Posterior vena cava (tissue), 2 donors: ENCODE measurements around the gene SPECC1. TPM values are rescaled to one million over a fixed set of nuclear protein-coding genes. Genes with fewer than 3 reads are reported as not detected.
"Not testable (repeated sequence)": the region's sequence is repeated elsewhere in the genome, so short reads cannot be mapped to it uniquely, and the experiment has no call there.

Source experiments
- DNase-seq: peaks from one replicate; pipeline ENCODE4 v3.0.0-alpha.2; 2020; ENCODE audit warnings: low spot score
- intact Hi-C, 2 donors: fragments of 100-400 bp; cut with DNase I; formaldehyde crosslinking; loops; one replicate each; pipeline versions ENCODE4 v1.14.1 to v1.14.2; 2022 to 2023
- total RNA-seq, 2 donors: library from RNA; stranded (reverse); fragmentation: NEBNext Ultra II Directional; extraction: Animal tissue kit (Norgen Biotek cat#: 25700); gene quantifications; one replicate each; pipeline ENCODE4 v1.2.1, GENCODE V29; 2021
- donor health status: DM: yes; HTN: yes; CAD: no.
- donor health status: DM: yes; HTN: yes; CAD: no.

Gene SPECC1
- total RNA-seq, 2 donors from 2014 or later, result 44.7 to 59.1 TPM

GRCh38 chr17:20210180-20210579, 201.0 kb downstream of the SPECC1 start:
- no peak for DNase-seq
- intact Hi-C loops, result no loop called here

DNA sequence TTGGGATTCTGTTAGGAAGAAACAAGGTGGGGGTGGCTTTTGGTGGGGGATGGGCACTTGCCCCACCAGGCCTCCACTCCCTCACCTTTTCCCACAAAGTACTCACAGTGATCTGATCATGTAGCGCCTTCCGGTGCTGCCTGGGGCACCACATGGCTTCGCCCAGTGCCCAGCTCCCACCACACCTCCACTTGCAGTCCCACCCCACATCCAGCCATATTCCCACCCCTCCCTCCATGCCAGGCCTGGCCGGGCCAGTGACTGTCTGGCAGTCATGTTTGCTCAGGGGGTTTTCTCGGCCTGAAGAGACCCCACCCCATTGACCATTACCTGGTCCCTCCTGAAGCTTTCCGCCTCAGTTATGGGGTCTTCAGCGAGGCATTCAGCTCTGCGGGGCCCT, 201.5 kb downstream of the SPECC1 start:
- DNase-seq, result no peak
- intact Hi-C loops, result no loop called here

DNA sequence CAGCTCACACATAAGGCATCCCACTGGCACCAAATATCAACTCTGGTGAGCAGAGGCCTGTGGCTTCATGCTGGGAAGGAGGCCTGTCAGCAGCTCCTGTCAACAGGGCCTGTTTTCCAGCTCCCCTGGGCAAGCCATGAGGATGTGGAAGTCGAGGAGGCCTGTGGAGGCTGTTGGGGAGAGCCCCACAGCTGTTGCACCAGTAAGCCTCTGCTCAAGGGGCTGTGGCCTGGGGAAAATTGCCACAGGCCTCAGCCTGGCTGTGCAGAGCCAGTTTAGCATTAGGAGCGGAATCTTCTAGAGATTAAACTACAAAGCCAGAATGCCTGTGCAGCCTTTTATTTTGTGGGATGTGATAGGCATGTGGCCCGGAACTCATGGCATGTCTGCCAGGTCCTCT, 202.1 kb downstream of the SPECC1 start:
- peak; percentile 58 for DNase-seq
- intact Hi-C loops, result no loop called here

DNA sequence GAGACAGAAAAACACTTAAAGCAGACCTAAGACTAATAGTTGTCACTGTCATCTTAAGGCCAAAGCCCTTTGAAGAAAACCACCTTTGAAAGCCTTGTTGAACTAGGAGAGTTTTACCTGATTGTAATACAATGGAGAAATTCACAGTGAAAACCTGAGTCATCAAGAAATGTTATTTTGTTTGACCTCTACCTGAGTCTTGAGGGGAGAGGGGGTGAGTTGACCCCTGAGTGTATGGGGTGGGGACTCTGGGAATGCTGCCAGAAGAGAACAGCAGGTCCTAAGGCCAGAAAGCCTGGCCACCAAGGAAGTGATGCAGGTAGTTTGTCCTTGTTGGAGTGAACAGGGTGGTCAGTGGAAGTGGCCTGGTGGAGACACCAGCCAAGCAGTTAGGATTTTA, 204.3 kb downstream of the SPECC1 start:
- intact Hi-C loops, result no loop called here
- no peak for DNase-seq

DNA sequence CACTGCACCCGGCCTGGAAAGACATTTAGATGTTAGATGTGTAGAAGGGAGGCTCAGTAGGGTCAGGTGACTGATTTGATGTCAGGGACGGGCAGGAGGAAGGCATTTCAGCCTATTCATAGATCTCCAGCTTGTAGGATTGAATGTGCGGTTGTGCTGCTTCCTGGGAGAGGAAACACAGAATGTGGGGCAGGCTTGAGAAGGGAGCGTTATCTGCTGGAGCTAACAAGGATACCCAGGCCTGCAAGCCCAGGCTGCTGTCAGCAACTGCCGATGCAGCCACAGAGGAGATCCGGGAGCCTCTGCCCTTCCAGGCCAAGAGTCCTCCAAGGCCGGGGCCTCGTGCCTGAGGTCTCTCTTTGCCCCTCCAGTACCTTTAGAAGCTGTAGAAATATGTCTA, 205.6 kb downstream of the SPECC1 start:
- DNase-seq, result no peak
- intact Hi-C loops, result no loop called here

DNA sequence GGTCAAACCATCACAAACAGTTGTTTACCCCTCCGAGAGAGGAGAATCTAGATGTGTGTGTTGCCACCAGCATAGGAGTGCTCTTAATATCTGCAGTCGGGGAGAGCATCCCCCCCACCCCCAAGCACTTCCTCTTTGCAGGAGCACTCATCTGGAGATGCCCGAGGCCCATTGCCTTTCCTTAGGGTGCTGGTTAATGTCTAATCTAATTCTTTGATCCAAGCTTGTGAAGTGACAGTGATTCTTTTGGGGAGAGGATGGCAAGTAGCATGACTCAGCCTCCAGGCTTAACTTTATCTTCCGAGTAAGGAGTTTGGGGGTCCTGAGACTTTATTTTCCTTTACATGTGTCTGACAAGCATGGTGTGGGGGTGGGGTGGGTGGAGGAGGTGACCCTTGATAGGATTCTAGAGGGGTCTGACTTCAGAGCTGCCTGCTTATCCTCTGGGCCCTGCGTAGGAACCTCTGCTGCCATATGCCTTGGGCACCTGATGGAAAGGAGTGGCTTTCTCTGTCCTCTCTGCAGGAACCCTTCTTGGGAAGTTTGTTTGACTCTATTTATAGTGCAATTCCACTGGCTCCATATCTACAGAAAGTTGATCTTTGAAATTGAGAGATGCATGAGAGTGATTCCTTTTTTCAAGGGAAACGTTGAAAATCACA, 207.1 kb downstream of the SPECC1 start:
- intact Hi-C loops, result no loop called here
- DNase-seq, result no peak

- no peak for DNase-seq
- intact Hi-C loops, result no loop called here
These were observed 207.7 kb downstream of the SPECC1 start for GRCh38 chr17:20216853-20217252.

DNA sequence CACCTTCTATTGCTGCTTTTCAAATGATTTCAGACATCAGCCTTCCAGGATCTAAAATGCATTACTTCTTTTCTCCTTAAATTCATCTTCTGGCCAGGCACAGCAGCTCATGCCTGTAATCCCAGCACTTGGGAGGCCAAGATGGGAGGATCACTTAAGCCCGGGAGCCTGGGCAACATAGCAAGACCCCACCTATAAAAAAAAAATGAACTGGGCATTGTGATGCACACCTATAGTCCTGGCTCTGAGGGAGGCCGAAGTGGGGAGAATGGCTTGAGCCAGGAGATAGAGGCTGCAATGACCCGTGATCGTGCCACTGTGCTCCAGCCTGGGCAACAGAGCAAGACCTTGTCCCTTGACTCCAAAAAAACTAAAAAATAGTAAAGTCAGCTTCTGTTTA, 208.5 kb downstream of the SPECC1 start:
- intact Hi-C loops, result no loop called here
- DNase-seq, result no peak

DNA sequence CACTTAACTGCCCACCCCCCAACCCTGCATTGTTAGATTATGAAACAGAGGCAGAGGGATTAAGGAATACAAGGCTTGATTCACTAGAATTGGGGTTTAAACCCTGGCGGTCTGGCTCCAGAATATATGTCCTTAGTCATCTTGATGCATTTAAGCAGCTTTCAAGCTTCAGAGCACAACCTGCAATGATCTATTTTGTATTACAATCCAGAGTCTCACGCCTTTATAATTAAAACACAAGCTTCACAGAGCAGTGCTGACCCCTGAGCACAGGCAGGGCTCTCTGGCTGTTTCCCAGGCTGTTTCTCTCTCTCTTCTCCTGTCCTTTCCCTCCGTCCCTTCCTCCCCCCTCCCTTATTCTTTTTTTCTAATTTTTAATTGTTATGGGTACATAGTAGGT, 209.1 kb downstream of the SPECC1 start:
- no peak for DNase-seq
- intact Hi-C loops, result no loop called here

GRCh38 chr17:20223808-20224328, 214.7 kb downstream of the SPECC1 start:
- intact Hi-C loops, result no loop called here
- DNase-seq, result no peak

DNA sequence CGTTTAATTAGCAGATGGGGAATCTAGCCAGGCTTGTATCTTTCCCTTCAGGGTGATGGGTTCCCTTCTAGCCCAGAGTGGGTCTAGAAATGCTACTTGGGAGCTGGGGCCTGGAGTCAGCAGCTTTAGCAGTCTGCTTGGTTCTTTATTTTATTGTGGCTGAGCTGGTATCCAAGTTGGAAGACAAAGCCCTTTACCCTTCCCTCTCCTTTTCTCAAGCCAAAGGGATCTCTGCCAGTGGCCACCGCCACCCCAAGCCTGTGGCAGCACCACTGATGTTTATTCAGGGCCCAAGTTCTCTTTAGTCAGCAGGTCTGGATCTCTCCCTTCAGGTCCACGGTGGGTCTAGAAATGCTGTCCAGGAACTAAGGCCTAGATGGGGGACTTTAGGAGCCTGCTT, 215.2 kb downstream of the SPECC1 start:
- intact Hi-C loops, result no loop called here
- no peak for DNase-seq

DNA sequence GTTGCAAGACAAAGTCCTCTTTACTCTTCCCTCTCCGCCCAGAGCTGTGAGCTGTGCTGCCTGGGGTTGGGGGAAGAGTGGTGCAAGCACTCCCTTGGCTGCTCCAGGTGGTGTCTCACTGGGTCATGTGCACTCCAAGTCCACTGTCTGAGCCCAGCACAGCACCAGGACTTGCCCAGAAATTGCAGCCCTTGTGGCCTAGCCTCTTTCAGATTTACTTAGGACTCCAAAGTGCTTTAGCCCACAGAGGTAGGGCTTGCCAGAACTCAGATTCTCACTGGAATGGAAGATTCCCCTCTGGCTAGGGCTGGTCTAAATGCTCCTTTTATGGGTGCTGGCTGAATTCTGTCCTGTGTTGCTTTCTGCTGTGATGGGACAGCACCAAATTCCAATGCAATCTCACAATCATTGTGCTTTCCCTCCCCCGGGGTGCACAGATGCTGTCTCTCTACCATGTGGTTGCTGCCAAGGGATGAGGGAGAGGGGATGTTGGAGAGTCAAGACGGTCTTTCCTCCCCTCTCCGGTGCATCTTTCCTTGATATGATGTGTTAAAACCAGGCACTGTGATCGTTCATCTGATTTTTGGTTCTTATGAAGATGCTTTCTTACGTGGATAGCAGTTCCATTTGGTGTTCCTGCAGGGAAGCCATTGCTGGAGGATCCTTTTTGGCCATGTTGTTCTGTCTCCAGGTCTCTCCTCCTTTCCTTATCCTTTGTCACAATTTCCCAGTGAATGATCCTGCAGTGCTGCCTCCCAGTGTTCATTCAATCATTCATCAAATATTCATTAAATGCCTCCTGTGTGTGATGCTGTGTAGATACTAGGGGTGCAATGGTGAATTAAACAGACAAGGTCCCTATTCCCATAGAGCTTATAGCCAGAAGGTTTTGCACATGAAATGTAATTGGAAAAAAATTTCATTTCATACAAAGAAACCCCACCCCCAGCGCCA, 216.3 kb downstream of the SPECC1 start:
- peak; percentile 58 for DNase-seq
- intact Hi-C loops, result no loop called here

DNA sequence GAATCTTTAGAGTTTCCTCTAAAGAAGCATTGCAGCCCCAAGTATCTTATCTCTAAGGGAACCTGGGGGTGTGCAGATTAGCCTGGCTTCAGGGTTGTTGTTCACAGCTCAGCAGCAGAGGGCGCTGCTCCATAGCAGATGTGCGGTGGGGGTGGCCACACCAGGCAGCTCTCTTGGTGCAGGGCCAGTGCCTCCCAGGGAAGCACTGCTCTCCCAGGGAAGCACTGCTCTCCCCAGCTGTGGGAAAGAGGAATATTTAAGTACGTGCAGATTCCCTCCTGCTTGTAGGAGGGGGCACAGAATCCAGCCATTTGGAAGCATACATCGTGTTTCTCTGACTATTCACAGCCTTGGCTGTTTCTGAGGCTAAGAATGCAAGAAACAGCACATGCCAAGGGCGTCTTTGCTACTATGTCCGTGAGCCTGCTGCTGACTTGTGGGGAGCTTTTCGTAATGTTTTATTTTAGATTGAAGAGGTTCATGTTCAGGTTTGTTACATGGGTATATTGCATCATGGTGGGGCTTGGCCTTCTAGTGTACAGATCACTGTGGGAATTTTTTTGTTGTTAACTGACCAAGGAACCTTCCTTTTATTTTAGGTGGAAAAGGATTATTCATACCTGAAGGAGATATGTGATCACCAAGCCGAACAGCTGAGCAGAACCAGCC, 217.8 kb downstream of the SPECC1 start:
- intact Hi-C loops, result no loop called here
- DNase-seq, result peak; percentile 94

DNA sequence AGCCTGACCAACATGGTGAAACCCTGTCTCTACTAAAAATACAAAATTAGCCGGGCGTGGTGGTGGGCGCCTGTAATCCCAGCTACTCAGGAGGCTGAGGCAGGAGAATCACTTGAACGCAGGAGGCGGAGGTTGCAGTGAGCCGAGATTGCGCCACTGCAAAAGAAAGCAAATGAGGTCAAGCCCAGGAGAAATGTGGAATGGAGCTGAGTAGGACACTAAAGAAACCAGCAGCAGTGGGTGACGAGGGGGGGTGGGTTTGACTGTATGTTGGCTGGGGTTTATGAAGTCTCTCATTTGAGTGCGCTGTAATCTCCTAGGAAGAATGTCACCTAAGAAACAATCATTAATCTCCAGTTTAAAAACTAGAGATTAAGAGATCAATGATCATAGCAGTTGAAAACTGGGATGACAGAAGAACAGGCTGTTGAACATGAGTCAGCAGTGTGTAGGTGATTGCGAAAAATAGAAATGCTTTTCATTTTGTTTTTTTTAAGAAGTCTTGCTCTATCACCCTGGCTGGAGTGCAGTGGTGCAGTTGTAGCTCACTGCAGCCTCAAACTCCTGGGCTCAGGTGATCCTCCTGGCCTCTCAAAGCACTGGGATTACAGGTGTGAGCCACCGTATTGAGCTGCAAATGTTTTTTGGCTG, 218.7 kb downstream of the SPECC1 start:
- DNase-seq, intact Hi-C loops: not testable (repeated sequence)

- intact Hi-C loops, result no loop called here
These were observed 219.3 kb downstream of the SPECC1 start for GRCh38 chr17:20228410-20228809.

GRCh38 chr17:20228860-20229259, 219.7 kb downstream of the SPECC1 start:
- no peak for DNase-seq
- intact Hi-C loops, result no loop called here

More at GRCh38 chr17:20228410-20228809, 219.3 kb downstream of the SPECC1 start:
- no peak for DNase-seq

GRCh38 chr17:20230924-20231323, 221.8 kb downstream of the SPECC1 start:
- DNase-seq, result no peak
- intact Hi-C loops, result loop anchor here in 1 of 2 donors (10.0 kb wide), 1 partner anchor 84 kb away; no protein-coding TSS in a partner anchor

GRCh38 chr17:20232611-20233010, 223.5 kb downstream of the SPECC1 start:
- no peak for DNase-seq
- intact Hi-C loops, result loop anchor here in 1 of 2 donors (10.0 kb wide), 1 partner anchor 82 kb away; no protein-coding TSS in a partner anchor

DNA sequence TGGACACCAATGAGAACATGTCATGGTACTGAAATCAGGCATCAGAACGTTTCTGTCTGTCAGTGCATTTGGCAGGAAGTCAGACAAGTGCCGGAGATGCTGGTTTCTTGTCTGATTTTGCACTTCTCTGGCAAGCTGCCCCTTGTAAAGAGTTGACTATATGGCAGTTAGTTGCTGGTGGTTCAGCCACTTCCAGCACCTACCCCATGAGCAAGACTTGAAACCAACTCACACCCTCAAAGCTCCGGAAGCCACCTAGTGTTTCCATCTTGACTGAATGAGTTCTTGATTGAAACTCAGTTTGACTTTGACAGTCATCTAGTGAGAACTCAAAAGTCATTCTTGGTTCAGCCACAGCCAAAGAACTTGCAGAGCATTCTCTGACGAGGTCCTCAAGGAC, 225.1 kb downstream of the SPECC1 start:
- intact Hi-C loops, result loop anchor here in 1 of 2 donors (10.0 kb wide), 1 partner anchor 81 kb away; no protein-coding TSS in a partner anchor
- DNase-seq, result no peak
